Spinal cord (tissue), 10 donors: ENCODE measurements around the gene HM13. TPM values are rescaled to one million over a fixed set of nuclear protein-coding genes. Genes with fewer than 3 reads are reported as not detected.

Experiments used
- DNase-seq, 6 donors: peaks; one replicate each; pipeline versions ENCODE4 v3.0.0 to v3.0.0-alpha.2; 2013 to 2015; ENCODE audit warnings: low spot score in 6 of 6, low read depth in 4 of 6
- H3K27ac ChIP-seq: one replicate; pipeline ENCODE4 v1.5.1; 2013; ENCODE audit warnings: low read depth, low read length, control low read depth
- H3K27me3 ChIP-seq: one replicate; pipeline ENCODE4 v1.6.1; 2013; ENCODE audit warnings: low read length; ENCODE audit not compliant: control insufficient read depth, insufficient read depth
- H3K36me3 ChIP-seq: one replicate; pipeline ENCODE4 v1.6.1; 2013; ENCODE audit warnings: low read length; ENCODE audit not compliant: control insufficient read depth, insufficient read depth
- H3K4me1 ChIP-seq: one replicate; pipeline ENCODE4 v1.6.1; 2013; ENCODE audit warnings: low read length; ENCODE audit not compliant: control insufficient read depth, insufficient read depth
- H3K4me3 ChIP-seq: one replicate; pipeline ENCODE4 v1.5.1; 2013; ENCODE audit warnings: low read depth, low read length, control low read depth
- H3K9me3 ChIP-seq: one replicate; pipeline ENCODE4 v1.6.1; 2013; ENCODE audit warnings: low read length; ENCODE audit not compliant: control insufficient read depth, insufficient read depth
- whole genome bisulfite sequencing: methylation state at CpG from one replicate; pipeline ENCODE4 v1.1.5; 2013; ENCODE audit warnings: missing lambda C conversion rate; ENCODE audit not compliant: insufficient coverage; 5-methylcytosine and 5-hydroxymethylcytosine counted together
- polyA plus RNA-seq, 2 donors: library from polyadenylated mRNA; unstranded; fragments of 120-200 nt; gene quantifications; one replicate each; pipeline ENCODE4 v1.2.1, GENCODE V29; 2013; ENCODE audit not compliant: insufficient read length in 2 of 2
- total RNA-seq, 2 donors: library from RNA; depleted of rRNA in 1 of 2; stranded (reverse); fragments of 120-200 nt in 1 of 2; fragments of >200 nt in 1 of 2; gene quantifications; one replicate each; pipeline versions ENCODE4 v1.2.3 to v1.2.4, GENCODE V29; 2013 to 2014
- donor health status: healthy.

Gene HM13
- total and polyA plus RNA-seq, 4 donors = 40.5 to 137 (median 85.0) TPM

DNA sequence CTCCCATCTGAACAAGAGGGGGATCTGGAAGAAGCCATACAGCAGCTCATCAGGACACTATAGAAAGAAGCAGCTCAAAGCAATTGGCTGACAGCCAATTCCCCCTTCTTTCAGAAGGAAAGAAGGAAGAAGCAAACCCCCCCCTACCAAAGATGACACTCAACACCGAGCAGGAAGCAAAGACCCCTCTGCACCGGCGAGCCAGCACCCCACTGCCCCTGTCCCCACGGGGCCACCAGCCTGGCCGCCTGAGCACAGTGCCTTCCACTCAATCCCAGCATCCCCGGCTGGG lies 38.0 kb upstream of the HM13 start:
- Histone ChIP-seq H3K4me1 (peaks cover 10% of the 10 kb centered on the region), H3K27ac (no peak overlapping the region), H3K4me3 (no peak overlapping the region), H3K9me3 (no peaks in the 10 kb centered on the region), H3K27me3 (peaks cover 25% of the 10 kb centered on the region), H3K36me3 (no peaks in the 10 kb centered on the region)
- WGBS = 63% methylated on average over 5 of the region's 6 CpGs
- DNase-seq = no peak

DNA sequence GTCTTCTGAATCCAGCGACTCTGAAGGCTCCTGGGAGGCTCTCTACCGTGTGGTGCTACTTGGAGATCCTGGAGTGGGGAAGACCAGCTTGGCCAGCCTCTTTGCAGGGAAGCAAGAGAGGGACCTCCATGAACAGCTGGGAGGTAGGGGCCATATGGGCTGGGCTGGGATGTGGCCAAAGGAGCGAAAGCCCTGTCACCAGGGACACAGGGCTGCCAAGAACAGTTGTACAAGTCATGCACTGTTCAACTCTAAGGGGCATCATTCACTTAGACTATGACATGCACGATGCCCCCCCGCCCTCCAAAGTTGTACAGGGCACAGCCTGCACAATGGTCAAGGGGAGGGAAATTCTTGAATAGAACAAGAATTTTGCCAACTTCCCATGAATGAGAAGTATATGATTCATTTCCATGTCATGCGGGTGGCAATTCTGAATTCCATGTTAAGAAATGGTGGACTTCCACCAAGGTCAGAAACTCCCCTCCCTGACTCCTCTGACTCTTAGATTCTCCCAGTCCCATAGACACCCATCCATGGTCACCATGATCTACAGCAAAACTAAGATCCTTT lies 37.5 kb upstream of the HM13 start:
- Histone ChIP-seq H3K9me3 (no peaks in the 10 kb centered on the region), H3K27me3 (peaks cover 25% of the 10 kb centered on the region), H3K4me3 (no peak overlapping the region), H3K27ac (no peak overlapping the region), H3K36me3 (no peaks in the 10 kb centered on the region), H3K4me1 (peaks cover 10% of the 10 kb centered on the region)
- DNase-seq = no peak
- WGBS = 63% methylated on average over 3 of the region's 6 CpGs

DNA sequence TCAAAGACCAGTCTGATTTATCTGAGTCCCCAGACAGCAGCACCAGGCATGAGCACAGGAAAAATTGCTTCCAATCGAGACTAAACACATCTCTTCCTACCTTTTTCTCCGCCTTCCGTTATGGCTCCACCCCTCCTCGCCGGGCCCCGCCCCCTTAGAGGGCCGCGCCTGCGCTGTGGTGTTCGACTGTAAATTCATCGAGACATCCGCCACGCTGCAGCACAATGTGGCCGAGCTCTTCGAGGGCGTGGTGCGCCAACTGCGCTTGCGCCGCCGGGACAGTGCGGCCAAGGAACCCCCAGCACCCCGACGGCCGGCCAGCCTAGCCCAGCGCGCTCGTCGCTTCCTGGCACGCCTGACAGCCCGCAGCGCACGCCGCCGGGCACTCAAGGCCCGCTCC lies 30.2 kb upstream of the HM13 start:
- H3K27ac ChIP-seq = no peak overlapping the region
- H3K4me1 ChIP-seq = no peaks in the 10 kb centered on the region
- peak in 1 of 6 donors; percentile 20 for DNase-seq
- no peak overlapping the region for H3K4me3 ChIP-seq
- 34% methylated on average over 36 of the region's 36 CpGs for WGBS
- peaks cover 14% of the 10 kb centered on the region for H3K27me3 ChIP-seq
- no peaks in the 10 kb centered on the region for H3K9me3 ChIP-seq
- H3K36me3 ChIP-seq = no peaks in the 10 kb centered on the region

DNA sequence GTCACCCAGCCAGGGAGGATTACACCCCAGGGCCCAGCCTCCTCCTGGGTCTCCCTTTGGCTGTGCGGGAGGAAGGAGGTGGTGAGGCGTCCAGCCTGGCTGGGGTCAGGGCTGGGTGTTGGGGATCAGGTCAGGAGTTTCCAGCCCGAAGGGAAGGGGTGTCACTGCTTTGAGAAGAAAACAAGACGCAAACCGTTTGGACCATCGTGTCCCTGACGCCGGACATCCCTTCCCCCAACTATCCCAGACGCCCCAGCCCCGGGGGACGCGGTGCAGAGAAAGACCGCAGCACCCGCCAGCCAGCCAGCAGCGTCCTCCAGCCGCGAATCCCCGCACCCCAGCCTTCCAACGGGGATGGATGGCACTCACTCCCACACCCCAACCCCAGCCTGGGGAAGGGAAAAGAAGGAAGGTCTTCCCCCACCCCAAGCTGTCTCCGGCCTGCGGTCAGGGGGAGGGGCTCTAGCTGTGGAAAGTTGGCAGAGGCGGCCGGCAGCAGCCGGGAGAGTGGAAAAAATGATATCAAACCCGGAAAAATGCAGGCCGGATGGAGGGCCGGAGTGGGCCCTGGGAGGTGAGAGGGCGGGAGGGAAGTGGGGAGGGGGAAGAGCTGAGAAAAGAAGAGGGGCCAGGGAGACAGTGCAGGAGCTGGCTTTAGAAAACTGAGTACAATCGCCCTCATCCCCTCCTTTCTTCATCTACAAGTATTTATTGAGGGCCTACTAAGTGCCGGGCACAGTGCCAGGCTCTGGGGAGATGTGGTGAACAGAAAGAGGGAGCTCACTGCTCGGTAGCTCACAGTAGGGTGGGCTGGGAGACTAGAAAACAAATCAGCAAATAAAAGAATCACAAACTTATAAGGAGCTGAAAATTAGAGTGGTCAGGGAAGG lies 28.5 kb upstream of the HM13 start:
- peak in 1 of 6 donors; percentile 35 for DNase-seq
- no peak overlapping the region for H3K27ac ChIP-seq

DNA sequence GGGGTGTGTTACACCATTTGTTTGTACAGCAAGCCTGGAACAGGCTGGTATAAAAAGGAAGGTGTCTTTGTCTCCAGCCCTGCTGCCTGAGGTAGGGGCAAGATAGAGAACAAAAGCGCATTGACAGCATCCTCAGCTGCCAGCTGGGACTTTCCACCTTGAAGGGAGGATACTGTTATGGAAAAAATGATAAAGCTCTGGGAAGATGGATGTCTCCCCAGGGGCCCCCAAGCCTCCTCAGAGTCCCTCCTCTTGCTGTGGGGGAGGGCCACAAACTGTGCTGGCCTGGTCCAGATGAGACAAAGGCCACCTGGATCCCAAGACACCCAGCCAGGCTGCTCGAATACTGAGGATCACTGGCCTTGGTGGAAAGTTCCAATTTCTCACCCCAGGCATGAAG lies 26.1 kb upstream of the HM13 start:
- Histone ChIP-seq H3K27me3 (peaks cover 14% of the 10 kb centered on the region), H3K9me3 (no peaks in the 10 kb centered on the region), H3K4me1 (no peaks in the 10 kb centered on the region), H3K4me3 (no peak overlapping the region), H3K27ac (no peak overlapping the region), H3K36me3 (no peaks in the 10 kb centered on the region)
- WGBS = 83% methylated on average over 1 of the region's 2 CpGs
- no peak for DNase-seq

More for the DNA sequence above, 28.5 kb upstream of the HM13 start:
- Histone ChIP-seq H3K9me3 (no peaks in the 10 kb centered on the region), H3K4me3 (no peak overlapping the region), H3K36me3 (no peaks in the 10 kb centered on the region), H3K27me3 (peaks cover 14% of the 10 kb centered on the region), H3K4me1 (no peaks in the 10 kb centered on the region)
- WGBS = 17% methylated on average over 17 of the region's 31 CpGs

- no peak overlapping the region for H3K4me3 ChIP-seq
- H3K9me3 ChIP-seq = no peaks in the 10 kb centered on the region
- no peaks in the 10 kb centered on the region for H3K36me3 ChIP-seq
- 75% methylated on average over 2 of the region's 3 CpGs for WGBS
- DNase-seq = no peak
- H3K27ac ChIP-seq = no peak overlapping the region
- no peaks in the 10 kb centered on the region for H3K4me1 ChIP-seq
- H3K27me3 ChIP-seq = peaks cover 13% of the 10 kb centered on the region
Observed at GRCh38 chr20:31489152-31489551, 25.1 kb upstream of the HM13 start.

- no peaks in the 10 kb centered on the region for H3K27me3 ChIP-seq
Observed at GRCh38 chr20:31490752-31491151, 23.5 kb upstream of the HM13 start.

DNA sequence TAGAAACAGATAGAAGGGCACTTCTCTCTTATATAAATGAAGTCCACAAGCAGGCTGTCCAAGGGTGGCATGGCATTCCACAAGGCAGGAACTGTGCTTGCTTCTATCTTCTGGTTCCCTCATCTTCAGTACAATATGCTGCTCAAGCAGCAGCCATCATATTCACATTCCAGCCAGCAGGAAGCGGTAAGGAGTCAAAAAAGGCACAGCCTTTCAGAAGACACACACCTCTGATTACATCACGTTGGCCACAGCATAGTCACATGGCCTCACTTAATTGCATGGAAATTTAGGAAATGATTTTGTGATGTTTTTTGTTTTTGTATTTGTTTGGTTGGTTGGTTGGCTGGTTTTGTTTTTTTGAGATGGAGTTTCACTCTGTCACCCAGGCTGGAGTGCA lies 20.1 kb upstream of the HM13 start:
- peaks cover 5% of the 10 kb centered on the region for H3K27me3 ChIP-seq
- H3K36me3 ChIP-seq = no peaks in the 10 kb centered on the region
- DNase-seq = no peak
- H3K4me1 ChIP-seq = peaks cover 4% of the 10 kb centered on the region
- WGBS = 60% methylated on average over 1 of the region's 2 CpGs
- H3K4me3 ChIP-seq = no peak overlapping the region
- no peak overlapping the region for H3K27ac ChIP-seq
- no peaks in the 10 kb centered on the region for H3K9me3 ChIP-seq

More at GRCh38 chr20:31490752-31491151, 23.5 kb upstream of the HM13 start:
- Histone ChIP-seq H3K4me3 (no peak overlapping the region), H3K27ac (no peak overlapping the region), H3K4me1 (no peaks in the 10 kb centered on the region), H3K9me3 (no peaks in the 10 kb centered on the region), H3K36me3 (no peaks in the 10 kb centered on the region)
- WGBS = 90% methylated on average over 3 of the region's 3 CpGs
- no peak for DNase-seq

DNA sequence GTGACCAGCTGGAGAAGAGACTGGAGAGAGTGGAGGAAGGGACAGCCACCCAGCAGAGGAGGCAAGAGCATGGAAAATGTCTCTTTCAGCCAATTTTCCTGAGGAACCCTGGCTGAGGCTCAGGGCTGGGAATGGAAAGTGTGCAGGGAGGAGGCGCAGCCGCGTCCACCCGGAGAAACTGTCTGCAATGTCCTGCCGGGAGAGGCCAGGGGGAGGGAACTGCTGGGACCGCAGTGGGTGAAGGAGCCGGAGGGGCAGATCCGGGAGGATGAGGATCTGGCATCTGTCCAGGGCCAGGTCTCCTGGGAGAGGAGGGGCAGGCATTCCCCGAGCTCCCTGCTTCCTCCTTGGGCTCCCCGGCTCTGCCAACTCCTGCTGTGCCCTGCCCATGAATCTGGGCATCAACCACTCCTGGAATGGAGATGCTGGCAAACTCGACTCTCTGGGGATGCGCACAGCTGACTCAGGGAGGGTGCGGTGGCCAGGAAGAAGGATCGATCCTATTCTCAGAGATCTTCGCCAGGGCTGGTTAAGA lies 17.4 kb upstream of the HM13 start:
- Histone ChIP-seq H3K4me3 (no peak overlapping the region), H3K27me3 (peaks cover 5% of the 10 kb centered on the region), H3K9me3 (no peaks in the 10 kb centered on the region), H3K36me3 (no peaks in the 10 kb centered on the region), H3K4me1 (peaks cover 4% of the 10 kb centered on the region), H3K27ac (peak overlapping the region; percentile 2)
- WGBS = 58% methylated on average over 12 of the region's 15 CpGs
- DNase-seq = peak in 1 of 6 donors; percentile 24
